ENCODE data around the gene NECTIN1.

GRCh38 chr11:119610836-119611426 lies 118.1 kb downstream of the NECTIN1 start:
- TF ChIP-seq CTCF (IDR thresholded peaks at IDR 0.05; ENCODE audit: insufficient read depth, low read length, poor library complexity, severe bottlenecking): no peak
- no peak for TF ChIP-seq EZH2phosphoT487 (conservative IDR thresholded peaks at IDR 0.05; ENCODE audit: low read length)
